Peyer's patch (tissue), 4 donors: ENCODE measurements around the gene TYMP. TPM values are rescaled to one million over a fixed set of nuclear protein-coding genes. Genes with fewer than 3 reads are reported as not detected.

Experiments
- DNase-seq, 3 donors: peaks; one replicate each; pipeline ENCODE4 v3.0.0-alpha.2; 2017 to 2019
- H3K27ac ChIP-seq, 4 donors: fragments of 200-600 bp; sonication (generic); one replicate each; pipeline ENCODE4 v1.5.1; 2016 to 2019
- H3K27me3 ChIP-seq, 2 donors: fragments of 200-600 bp; sonication (generic); one replicate each; pipeline ENCODE4 v1.5.1; 2019
- H3K36me3 ChIP-seq, 3 donors: fragments of 200-600 bp; sonication (generic); one replicate each; pipeline ENCODE4 v1.5.1; 2016 to 2019
- H3K4me1 ChIP-seq, 4 donors: fragments of 200-600 bp; sonication (generic); one replicate each; pipeline ENCODE4 v1.5.1; 2016 to 2019
- H3K4me3 ChIP-seq, 4 donors: fragments of 200-600 bp; sonication (generic); 1 replicate in 3 of 4; 2 replicates in 1 of 4; pipeline ENCODE4 v1.5.1; 2016 to 2019; ENCODE audit warnings: mild to moderate bottlenecking in 1 of 4
- H3K9me3 ChIP-seq, 4 donors: fragments of 200-600 bp; sonication (generic); one replicate each; pipeline ENCODE4 v1.5.1; 2016 to 2019; ENCODE audit warnings: mild to moderate bottlenecking in 1 of 4
- POLR2A ChIP-seq, 2 donors: fragments of 450-650 bp; IDR thresholded peaks; one replicate each; pipeline ENCODE4 v1.5.1; 2017; ENCODE audit warnings: antibody characterized with exemption in 2 of 2, mild to moderate bottlenecking in 2 of 2, moderate library complexity in 2 of 2
- total RNA-seq, 4 donors: library from RNA; depleted of rRNA; stranded (reverse); fragments of >200 nt; gene quantifications; one replicate each; pipeline ENCODE4 v1.1.0, GENCODE V29; 2016
- TF ChIP-seq, protein P1 (sequence below), 6 experiments: fragments of 450-650 bp in 4 of 6; fragments of 200-600 bp in 2 of 6; sonication (generic) in 1 of 6; IDR thresholded peaks; one replicate each; pipeline ENCODE4 v1.5.1; 2017 to 2019; ENCODE audit warnings: antibody characterized with exemption in 6 of 6, mild to moderate bottlenecking in 3 of 6, moderate library complexity in 1 of 6

Gene TYMP
- total RNA-seq, 4 donors from 2014 or later: 53.5 to 93.9 (median 88.3) TPM

GRCh38 chr22:50529416-50529896 lies 356 bp downstream of the TYMP start:
- TF ChIP-seq, protein P1, sequence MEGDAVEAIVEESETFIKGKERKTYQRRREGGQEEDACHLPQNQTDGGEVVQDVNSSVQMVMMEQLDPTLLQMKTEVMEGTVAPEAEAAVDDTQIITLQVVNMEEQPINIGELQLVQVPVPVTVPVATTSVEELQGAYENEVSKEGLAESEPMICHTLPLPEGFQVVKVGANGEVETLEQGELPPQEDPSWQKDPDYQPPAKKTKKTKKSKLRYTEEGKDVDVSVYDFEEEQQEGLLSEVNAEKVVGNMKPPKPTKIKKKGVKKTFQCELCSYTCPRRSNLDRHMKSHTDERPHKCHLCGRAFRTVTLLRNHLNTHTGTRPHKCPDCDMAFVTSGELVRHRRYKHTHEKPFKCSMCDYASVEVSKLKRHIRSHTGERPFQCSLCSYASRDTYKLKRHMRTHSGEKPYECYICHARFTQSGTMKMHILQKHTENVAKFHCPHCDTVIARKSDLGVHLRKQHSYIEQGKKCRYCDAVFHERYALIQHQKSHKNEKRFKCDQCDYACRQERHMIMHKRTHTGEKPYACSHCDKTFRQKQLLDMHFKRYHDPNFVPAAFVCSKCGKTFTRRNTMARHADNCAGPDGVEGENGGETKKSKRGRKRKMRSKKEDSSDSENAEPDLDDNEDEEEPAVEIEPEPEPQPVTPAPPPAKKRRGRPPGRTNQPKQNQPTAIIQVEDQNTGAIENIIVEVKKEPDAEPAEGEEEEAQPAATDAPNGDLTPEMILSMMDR (IDR thresholded peaks at IDR 0.05): no peak
- TF ChIP-seq POLR2A (IDR thresholded peaks at IDR 0.05): no peak
- no peaks in the 10 kb centered on the region for H3K9me3 ChIP-seq
- H3K36me3 ChIP-seq: no peaks in the 10 kb centered on the region
- H3K27me3 ChIP-seq: no peaks in the 10 kb centered on the region
- H3K27ac ChIP-seq: peak overlapping the region; percentile 97 to 100 (median 98)
- peaks cover 2 to 53% (median 22%) of the 10 kb centered on the region in 4 donors for H3K4me1 ChIP-seq
- no peak for DNase-seq
- H3K4me3 ChIP-seq: peak overlapping the region; percentile 60 to 76 (median 68)

DNA sequence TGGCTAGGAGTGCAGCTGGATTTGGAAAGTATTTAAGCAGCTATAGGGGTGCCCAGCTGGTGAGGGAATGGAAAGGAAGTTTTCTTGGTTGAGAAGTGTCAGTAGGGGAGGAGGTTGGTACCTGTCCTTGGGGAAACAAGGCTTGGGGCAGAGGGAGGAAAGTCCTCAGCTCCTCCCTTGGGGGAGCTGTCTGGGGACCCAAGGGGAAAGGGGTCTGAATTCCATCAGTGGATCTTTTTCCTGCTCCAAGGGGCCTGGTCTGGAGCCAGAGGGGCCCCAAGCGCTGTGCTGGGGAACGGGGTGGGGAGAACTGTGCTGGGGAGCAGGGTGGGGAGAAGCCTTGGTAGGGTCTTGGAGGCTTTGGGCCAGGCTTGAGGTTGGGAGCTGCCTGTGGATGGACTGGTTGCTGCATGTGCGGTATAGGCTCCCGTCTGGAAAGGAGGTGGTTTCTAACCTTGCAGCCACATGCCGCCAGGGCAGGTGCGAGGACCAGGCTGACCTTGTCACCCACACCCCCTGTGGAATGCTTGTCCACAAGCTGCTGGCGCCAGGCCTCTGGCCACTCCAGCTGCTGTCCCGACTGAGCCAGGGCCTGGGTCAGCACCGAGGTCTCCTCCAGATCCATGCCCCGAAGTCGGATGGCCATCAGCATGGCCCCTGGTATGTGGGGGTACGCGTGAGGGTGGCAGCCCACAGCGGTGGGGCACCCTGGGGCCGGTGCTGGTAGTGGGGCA lies 963 bp downstream of the TYMP start:
- Histone ChIP-seq H3K36me3 (peaks cover 0 to 3% (median 0%) of the 10 kb centered on the region in 3 donors), H3K27me3 (no peaks in the 10 kb centered on the region), H3K4me3 (peak overlapping the region; percentile 60 to 76 (median 68)), H3K27ac (peak overlapping the region; percentile 97 to 100 (median 98)), H3K4me1 (peaks cover 6 to 59% (median 24%) of the 10 kb centered on the region in 4 donors), H3K9me3 (no peaks in the 10 kb centered on the region)
- DNase-seq: no peak
- TF ChIP-seq, protein P1 (IDR thresholded peaks at IDR 0.05): no peak
- no peak for TF ChIP-seq POLR2A (IDR thresholded peaks at IDR 0.05)

DNA sequence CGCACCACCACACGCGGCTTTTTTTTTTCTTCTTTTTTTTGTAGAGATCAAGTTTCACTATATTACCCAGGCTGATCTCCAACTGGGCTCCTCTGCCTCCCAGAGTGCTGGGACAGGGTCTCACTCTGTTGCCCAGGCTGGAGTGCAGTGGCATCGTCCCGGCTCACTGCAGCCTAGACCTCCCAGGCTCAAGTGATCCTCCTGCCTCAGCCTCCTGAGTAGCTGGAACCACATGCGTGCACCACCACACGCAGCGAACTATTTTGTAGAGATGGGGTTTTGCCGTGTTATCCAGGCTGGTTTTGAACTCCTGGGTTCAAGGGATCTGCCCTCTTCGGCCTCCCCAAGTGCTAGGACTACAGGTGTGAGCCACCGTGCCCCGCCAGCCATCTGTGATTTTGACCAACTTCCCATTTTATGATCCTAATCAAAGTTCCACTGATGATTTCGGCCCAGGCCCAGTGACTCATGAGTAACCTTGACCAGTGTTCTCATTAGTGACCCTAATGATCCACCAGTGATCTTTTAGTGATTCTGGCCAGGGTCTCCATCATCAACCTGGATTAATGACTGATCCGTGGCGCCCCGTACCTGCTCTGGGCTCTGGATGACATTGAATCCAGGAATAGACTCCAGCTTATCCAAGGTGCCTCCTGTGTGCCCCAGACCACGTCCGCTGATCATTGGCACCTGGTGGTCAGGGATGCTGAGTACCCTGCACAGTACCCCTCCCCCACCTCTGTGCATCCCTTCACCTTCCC lies 1.7 kb downstream of the TYMP start:
- Histone ChIP-seq H3K4me3 (peak overlapping the region in 1 of 4 donors; percentile 76), H3K27ac (peak overlapping the region; percentile 97 to 100 (median 98)), H3K4me1 (peaks cover 6 to 65% (median 24%) of the 10 kb centered on the region in 4 donors), H3K36me3 (peaks cover 0 to 10% (median 0%) of the 10 kb centered on the region in 3 donors), H3K27me3 (no peaks in the 10 kb centered on the region), H3K9me3 (no peaks in the 10 kb centered on the region)
- TF ChIP-seq, protein P1 (IDR thresholded peaks at IDR 0.05): no peak
- no peak for TF ChIP-seq POLR2A (IDR thresholded peaks at IDR 0.05)
- no peak for DNase-seq

DNA sequence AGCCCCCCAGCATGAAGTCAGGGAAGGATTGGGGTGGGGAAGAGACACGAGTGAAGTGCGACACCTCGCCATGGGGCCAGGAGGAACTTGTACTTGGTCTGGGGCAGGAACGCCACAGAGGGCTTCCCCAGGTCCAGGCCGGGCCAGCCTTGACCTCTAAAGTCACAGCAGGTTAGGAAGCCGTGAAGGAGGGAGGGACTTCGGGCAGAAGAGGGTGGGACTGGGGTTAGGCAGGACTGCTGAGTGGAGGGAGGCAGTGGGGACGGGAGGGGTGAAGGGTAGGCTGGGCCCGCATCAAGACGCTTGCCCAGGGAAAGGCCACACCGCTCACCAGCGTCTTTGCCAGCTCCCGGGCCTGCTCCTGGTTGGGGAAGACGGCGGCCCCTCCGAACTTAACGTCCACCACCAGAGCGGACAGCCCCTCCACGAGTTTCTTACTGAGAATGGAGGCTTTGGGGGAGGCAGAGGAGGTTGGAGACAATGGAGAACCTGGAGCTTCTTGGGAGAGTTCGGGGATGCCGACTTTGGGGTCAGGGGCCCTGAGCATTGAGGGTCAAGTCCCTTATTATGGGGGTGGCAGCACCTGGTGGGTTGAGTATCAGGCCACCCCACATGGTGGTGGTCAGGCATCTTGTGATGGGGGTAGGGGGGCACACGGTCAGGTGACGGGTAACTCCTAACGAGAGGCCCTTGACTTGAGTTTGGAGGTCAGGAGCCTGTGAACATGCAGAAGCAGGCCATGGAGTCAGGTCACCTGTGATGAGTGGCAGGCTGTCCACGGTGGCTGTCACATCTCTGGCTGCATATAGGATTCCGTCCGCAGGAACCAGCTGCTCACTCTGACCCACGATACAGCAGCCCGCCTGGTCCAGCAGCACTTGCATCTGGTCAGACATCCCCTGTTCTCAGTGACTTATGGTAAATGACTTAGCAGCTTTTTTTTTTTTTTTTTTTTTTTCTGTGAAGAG lies 2.7 kb downstream of the TYMP start:
- H3K4me3 ChIP-seq: peak overlapping the region; percentile 74 to 82 (median 78)
- TF ChIP-seq, protein P1 (IDR thresholded peaks at IDR 0.05): no peak
- H3K36me3 ChIP-seq: peaks cover 0 to 20% (median 0%) of the 10 kb centered on the region in 3 donors
- DNase-seq: peak in 2 of 3 donors; percentile 61 to 79
- no peaks in the 10 kb centered on the region for H3K9me3 ChIP-seq
- H3K27me3 ChIP-seq: no peaks in the 10 kb centered on the region
- peaks cover 6 to 60% (median 23%) of the 10 kb centered on the region in 4 donors for H3K4me1 ChIP-seq
- H3K27ac ChIP-seq: peak overlapping the region; percentile 93 to 100 (median 97)
